Heart right ventricle (tissue), 12 donors: ENCODE data around the gene FGFRL1. TPM values are rescaled to one million over a fixed set of nuclear protein-coding genes. Genes with fewer than 3 reads are reported as not detected.

Source experiments
- polyA plus RNA-seq, 2 donors: library from polyadenylated mRNA; stranded (reverse); fragments of 200-250 nt; gene quantifications; one replicate each; pipeline ENCODE4 v1.2.3, GENCODE V29; 2013
- total RNA-seq, 10 donors: library from RNA; stranded (reverse); fragmentation: NEBNext Ultra II Directional in 3 of 10; extraction: Animal tissue kit (Norgen Biotek cat#: 25700) in 3 of 10; gene quantifications; one replicate each; pipeline versions ENCODE4 v1.2.1 to v1.2.4, GENCODE V29; 2021 to 2023
- donor health status: ischemic (EF 13 %, LVEDD 7.1; RV severe dilation, severe dysfunction).
- donor health status: healthy with polysubstance abuse.
- donor health status: DM: no; HTN: yes; CAD: no.
- donor health status: DM: no; HTN: no; CAD: no.
- donor health status: ischemic (EF 25% LVEDD 6.9; RV normal size, moderate dysfunction).
- donor health status: ischemic (EF 25% LVEDD 5.7; RV mildly dilated, moderate dysfunction).
- donor health status: healthy.
- donor health status: nonischemic (EF 11% LVEDD 7.7; RV severe dilation, severe dysfunction).
- donor health status: DM: yes; HTN: yes; CAD: no.
- donor health status: PGD.
- donor health status: ischemic (EF 29% LVEDD 5.4; RV normal size, mild dysfunction).
- donor health status: nonischemic (EF 23%, LVEDD 6.1; RV moderate dilation, normal function).

FGFRL1 gene
- total and polyA plus RNA-seq, 12 donors = 17.1 to 36.6 (median 26.0) TPM

Other genes with a start within 250 kb of the FGFRL1 start
- 1 to 10 TPM; 1.5 to 4.8 (median 2.2) TPM for gene CPLX1, start 185.5 kb upstream of the FGFRL1 start, total RNA-seq
- 10 to 100 TPM in 1 of 2 donors, 1 to 10 TPM in 1; 2.1 to 10.8 TPM for gene CPLX1, start 185.5 kb upstream of the FGFRL1 start, polyA plus RNA-seq
- gene GAK, start 79.3 kb upstream of the FGFRL1 start, total RNA-seq = 10 to 100 TPM; 21.0 to 38.1 (median 26.9) TPM
- 100 to 1,000 TPM in 1 of 2 donors, 10 to 100 TPM in 1; 48.6 to 105 TPM for gene GAK, start 79.3 kb upstream of the FGFRL1 start, polyA plus RNA-seq
- gene TMEM175, start 79.2 kb upstream of the FGFRL1 start, total RNA-seq = 10 to 100 TPM; 15.6 to 27.9 (median 19.0) TPM
- gene TMEM175, start 79.2 kb upstream of the FGFRL1 start, polyA plus RNA-seq = 10 to 100 TPM; 16.3 to 49.6 TPM
- gene DGKQ, start 38.1 kb upstream of the FGFRL1 start, total RNA-seq = 1 to 10 TPM; 2.8 to 5.2 (median 3.8) TPM
- 1 to 10 TPM; 3.6 to 4.9 TPM for gene DGKQ, start 38.1 kb upstream of the FGFRL1 start, polyA plus RNA-seq
- gene IDUA, start 24.6 kb upstream of the FGFRL1 start, total RNA-seq = 10 to 100 TPM in 1 of 10 donors, 1 to 10 TPM in 9; 6.0 to 10.4 (median 8.7) TPM
- 10 to 100 TPM in 1 of 2 donors, 1 to 10 TPM in 1; 4.6 to 13.3 TPM for gene IDUA, start 24.6 kb upstream of the FGFRL1 start, polyA plus RNA-seq
- under 1 TPM in 2 of 10 donors, not detected in 8; 0.28 to 0.38 TPM for gene SLC26A1, start 18.2 kb upstream of the FGFRL1 start, total RNA-seq
- under 1 TPM; 0.06 to 0.66 TPM for gene SLC26A1, start 18.2 kb upstream of the FGFRL1 start, polyA plus RNA-seq
- 1 to 10 TPM in 1 of 10 donors, under 1 TPM in 5, not detected in 4; 0.21 to 2.1 (median 0.31) TPM for gene RNF212, start 101.9 kb downstream of the FGFRL1 start, total RNA-seq
- gene RNF212, start 101.9 kb downstream of the FGFRL1 start, polyA plus RNA-seq = under 1 TPM; 0.29 to 0.87 TPM
- 10 to 100 TPM in 7 of 10 donors, 1 to 10 TPM in 3; 5.3 to 25.5 (median 11.6) TPM for gene SPON2, start 161.0 kb downstream of the FGFRL1 start, total RNA-seq
- 10 to 100 TPM; 14.5 to 40.5 TPM for gene SPON2, start 161.0 kb downstream of the FGFRL1 start, polyA plus RNA-seq
- gene CTBP1, start 237.5 kb downstream of the FGFRL1 start, total RNA-seq = 100 to 1,000 TPM; 115 to 132 (median 122) TPM
- 100 to 1,000 TPM in 1 of 2 donors, 10 to 100 TPM in 1; 98.6 to 105 TPM for gene CTBP1, start 237.5 kb downstream of the FGFRL1 start, polyA plus RNA-seq